ENCODE measurements around the gene VTCN1.
A peak's percentile ranks its signal among the peaks of the same experiment; 100 is the strongest.
"Not testable (repeated sequence)": the region's sequence is repeated elsewhere in the genome, so short reads cannot be mapped to it uniquely, and the experiment has no call there.

VTCN1 gene

GRCh38 chr1:117162816-117163215 is 47.9 kb downstream of the VTCN1 start:
- no peak for DNase-seq

DNA sequence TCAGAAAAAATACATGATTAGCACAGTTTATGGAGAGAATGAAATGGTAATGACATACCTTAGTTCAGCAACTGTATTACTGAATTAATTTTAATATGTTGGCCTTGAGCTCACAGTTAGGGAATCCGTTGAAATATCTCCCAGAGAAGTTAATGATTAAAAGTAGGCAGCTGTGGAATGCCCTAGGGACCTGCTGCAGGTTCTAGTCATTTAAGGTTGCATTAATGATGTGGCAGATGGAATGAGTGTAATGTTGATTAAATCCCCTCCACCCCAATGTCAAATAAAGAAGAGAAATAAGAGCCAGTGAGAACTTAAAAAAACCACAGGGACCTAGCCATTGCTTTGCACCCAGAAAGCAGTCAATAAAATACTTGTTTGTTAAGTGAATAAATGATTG is 48.8 kb downstream of the VTCN1 start:
- DNase-seq = no peak

GRCh38 chr1:117151305-117151704 is 59.4 kb downstream of the VTCN1 start:
- DNase-seq = not testable (repeated sequence)

- no peak for DNase-seq
These were observed 60.4 kb downstream of the VTCN1 start for GRCh38 chr1:117150316-117150715.

GRCh38 chr1:117147856-117148588 is 62.7 kb downstream of the VTCN1 start:
- peak; percentile 84 for DNase-seq

- no peak for DNase-seq
These were observed 63.3 kb downstream of the VTCN1 start for GRCh38 chr1:117147341-117147831.

GRCh38 chr1:117146575-117147340 is 64.0 kb downstream of the VTCN1 start:
- DNase-seq = peak; percentile 98

GRCh38 chr1:117146072-117146471 is 64.7 kb downstream of the VTCN1 start:
- DNase-seq = no peak

DNA sequence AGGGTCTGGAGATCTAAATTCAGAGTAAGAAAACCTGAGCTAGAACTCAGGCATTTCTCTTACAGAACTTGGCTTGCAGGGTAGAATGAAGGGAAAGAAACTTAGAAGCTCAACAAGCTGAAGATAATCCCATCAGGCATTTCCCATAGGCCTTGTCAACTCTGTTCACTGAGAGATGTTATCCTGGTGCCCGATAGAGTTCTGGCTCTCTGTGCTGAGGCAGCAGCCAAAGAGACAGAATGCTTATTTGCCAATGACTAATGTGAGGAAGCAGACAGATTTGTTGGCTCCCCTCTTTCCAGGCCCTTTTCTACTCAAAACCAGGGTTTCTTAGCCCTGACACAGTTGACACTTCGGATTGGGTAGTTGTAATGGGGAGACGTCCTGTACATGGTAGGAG is 66.9 kb downstream of the VTCN1 start:
- DNase-seq = no peak

DNA sequence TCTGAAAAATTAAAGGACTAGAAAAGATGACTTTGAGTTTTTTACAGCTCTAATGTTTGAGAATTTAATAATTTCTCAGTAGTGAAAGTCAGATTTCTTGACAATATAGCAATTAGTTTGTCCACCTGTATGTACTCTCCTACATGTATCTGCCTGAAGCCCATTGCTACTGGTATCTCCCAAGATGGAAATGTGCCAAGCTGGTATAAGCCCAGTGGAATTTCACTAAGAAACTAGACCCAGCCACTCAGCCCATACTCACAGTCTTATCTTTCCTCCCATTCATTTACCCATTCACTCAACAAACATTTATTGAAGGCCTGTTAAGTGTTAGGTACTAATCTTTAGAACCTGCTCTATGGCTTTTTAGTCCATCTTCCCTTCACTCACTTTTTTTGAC is 67.6 kb downstream of the VTCN1 start:
- peak; percentile 35 for DNase-seq

- DNase-seq = peak; percentile 88
These were observed 68.5 kb downstream of the VTCN1 start for GRCh38 chr1:117142200-117142599.

- no peak for DNase-seq
These were observed 72.2 kb downstream of the VTCN1 start for GRCh38 chr1:117138561-117138960.

GRCh38 chr1:117138106-117138505 is 72.6 kb downstream of the VTCN1 start:
- no peak for DNase-seq

GRCh38 chr1:117137281-117137855 is 73.4 kb downstream of the VTCN1 start:
- DNase-seq = no peak

DNA sequence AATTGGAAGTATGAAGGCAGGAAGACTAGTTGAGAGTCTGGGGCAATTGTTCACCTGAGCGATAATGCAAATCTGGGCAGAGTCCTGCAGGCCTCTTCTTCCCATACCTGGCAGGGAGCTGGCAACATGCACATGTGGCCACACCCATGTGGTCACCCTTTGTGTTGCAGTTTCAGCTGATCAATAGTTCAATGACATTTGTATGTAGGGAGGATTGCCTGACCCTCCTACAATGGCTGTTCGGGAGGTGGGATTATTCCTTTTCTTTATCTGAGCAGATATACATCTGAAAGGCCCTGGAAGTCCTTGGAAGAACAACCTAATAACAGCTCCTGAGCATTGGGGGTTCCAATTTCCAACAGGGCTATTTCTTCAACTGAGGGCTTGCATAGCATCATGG is 74.0 kb downstream of the VTCN1 start:
- no peak for DNase-seq

DNA sequence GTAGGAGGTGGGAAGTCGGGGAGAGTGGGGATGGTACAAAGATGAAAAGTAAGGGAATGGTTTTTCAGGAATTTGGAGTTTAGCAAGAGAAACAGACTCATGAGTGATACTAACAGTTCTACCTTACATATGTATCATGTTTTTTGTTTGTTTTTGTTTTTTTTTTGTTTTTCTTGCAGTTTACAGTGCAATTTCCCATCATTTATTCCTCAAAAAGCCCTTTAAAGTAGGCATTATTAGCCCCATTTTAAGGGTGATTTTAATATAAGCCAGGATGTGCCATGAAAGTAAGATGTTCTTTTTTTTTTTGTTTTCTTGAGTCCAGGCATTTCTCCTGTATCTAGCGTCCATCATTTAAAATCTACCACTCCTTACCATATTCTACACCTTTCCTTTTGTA is 75.4 kb downstream of the VTCN1 start:
- DNase-seq = no peak

DNA sequence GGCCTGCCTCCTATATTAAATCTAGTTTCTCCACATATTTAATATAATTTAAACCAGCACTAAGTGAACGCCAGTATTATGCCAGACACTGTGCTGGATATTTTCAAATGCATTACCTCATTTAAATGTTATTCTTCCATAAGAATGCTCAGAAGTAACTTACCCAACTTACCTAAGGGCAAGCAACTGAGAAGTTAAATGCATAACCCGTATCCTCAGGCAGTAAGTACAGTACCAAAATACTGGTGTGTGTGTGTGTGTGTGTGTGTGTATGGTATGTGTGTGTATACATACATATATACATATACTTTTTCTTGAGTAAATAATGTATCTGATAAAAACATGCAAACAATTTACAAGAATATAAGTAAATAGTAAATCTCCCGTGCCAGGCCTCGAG is 80.2 kb downstream of the VTCN1 start:
- DNase-seq = no peak

- DNase-seq = peak; percentile 56
These were observed 82.2 kb downstream of the VTCN1 start for GRCh38 chr1:117128323-117129079.

DNA sequence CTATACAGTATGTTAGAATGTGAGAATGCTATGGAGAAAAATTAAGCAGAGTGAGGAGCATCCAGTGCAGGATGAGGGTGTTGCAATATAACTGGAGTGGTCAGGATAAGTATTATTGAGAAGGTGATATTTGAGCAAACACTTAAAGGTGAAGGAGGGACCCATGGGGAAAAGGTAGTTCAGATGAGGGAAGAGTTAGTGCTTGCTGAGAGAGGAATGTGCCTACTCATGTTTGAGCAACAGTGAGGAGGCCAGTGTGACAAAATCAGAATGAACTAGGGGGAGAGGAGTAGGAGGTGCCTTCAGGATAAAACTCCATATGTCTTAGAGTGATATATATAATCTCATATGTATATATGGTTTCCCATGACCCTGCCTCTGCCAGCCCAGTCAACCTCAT is 82.9 kb downstream of the VTCN1 start:
- no peak for DNase-seq

- DNase-seq = no peak
These were observed 86.1 kb downstream of the VTCN1 start for GRCh38 chr1:117124661-117125060.

DNA sequence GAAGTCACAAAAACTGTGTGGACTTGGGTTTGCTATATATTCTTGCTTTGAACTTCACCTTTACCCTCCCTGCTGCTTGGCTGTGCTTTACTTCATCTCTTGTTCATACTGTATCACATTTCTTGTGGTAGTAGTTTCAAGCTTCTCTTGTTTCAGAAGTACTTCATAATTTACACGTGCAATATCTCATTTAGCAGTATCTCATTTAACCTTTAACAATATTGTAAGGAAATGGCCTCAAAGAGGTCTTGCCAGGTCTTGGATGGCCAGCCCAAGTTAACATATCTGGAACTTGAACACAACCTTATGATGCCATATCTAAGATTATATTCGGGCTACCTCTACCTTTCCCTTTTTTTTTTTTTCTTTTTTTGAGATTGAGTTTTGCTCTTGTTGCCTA is 87.5 kb downstream of the VTCN1 start:
- no peak for DNase-seq

DNA sequence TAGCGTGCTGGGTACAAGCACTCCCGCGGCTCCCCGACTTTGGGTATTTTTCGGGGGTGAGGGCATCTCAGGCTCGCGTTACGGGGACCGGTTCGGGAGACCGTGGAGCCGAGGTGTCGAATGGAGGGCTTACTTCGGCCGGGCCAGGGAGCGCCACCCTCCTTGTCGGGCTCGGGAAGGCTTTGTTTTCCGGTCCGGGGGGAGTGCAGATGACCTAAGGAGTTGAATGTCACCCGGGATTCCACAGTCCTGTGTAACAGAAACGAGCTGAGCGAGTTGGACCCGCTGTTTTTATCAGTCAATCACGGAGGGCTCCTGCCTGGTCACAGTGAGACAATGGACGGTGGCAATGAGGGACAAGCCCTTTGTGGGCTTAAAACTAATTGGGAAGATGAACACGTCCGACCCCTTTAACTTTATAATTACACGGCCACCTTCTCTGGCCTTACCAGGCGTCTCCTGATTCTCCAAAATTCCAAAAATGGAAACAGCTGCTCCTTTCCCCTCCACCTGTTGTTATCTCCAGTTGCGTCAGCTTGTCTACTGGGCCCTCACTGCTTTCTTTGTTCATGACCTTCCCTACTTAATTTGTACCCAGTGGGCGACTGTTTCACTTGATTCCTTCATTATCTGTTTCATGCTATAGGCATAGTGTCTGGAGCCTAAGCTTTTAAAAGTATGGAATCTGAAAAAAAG is 88.2 kb downstream of the VTCN1 start:
- no peak for DNase-seq
